GM12875 (cell line): ENCODE data around the gene CCAR1.
"Not testable (repeated sequence)": the region's sequence is repeated elsewhere in the genome, so short reads cannot be mapped to it uniquely, and the experiment has no call there.

Experiments used
- H3K4me3 ChIP-seq: one replicate; pipeline ENCODE4 v1.5.1; 2011; ENCODE audit warnings: low read depth, low read length, control low read depth
- TF ChIP-seq, protein P1 (sequence below): IDR thresholded peaks from 2 replicates; pipeline ENCODE4 v1.5.1; 2011; ENCODE audit warnings: low read depth, mild to moderate bottlenecking, control low read depth, inconsistent platforms, low read length, moderate library complexity, borderline replicate concordance; ENCODE audit not compliant: insufficient read depth

Gene CCAR1, protein sequence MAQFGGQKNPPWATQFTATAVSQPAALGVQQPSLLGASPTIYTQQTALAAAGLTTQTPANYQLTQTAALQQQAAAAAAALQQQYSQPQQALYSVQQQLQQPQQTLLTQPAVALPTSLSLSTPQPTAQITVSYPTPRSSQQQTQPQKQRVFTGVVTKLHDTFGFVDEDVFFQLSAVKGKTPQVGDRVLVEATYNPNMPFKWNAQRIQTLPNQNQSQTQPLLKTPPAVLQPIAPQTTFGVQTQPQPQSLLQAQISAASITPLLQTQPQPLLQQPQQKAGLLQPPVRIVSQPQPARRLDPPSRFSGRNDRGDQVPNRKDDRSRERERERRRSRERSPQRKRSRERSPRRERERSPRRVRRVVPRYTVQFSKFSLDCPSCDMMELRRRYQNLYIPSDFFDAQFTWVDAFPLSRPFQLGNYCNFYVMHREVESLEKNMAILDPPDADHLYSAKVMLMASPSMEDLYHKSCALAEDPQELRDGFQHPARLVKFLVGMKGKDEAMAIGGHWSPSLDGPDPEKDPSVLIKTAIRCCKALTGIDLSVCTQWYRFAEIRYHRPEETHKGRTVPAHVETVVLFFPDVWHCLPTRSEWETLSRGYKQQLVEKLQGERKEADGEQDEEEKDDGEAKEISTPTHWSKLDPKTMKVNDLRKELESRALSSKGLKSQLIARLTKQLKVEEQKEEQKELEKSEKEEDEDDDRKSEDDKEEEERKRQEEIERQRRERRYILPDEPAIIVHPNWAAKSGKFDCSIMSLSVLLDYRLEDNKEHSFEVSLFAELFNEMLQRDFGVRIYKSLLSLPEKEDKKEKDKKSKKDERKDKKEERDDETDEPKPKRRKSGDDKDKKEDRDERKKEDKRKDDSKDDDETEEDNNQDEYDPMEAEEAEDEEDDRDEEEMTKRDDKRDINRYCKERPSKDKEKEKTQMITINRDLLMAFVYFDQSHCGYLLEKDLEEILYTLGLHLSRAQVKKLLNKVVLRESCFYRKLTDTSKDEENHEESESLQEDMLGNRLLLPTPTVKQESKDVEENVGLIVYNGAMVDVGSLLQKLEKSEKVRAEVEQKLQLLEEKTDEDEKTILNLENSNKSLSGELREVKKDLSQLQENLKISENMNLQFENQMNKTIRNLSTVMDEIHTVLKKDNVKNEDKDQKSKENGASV

GRCh38 chr10:68720793-68721672 is at the start of gene CCAR1:
TSS of gene CCAR1 (plus strand) at chr10:68721239. CDS start at chr10:68722505, 1,266 bp downstream.
- H3K4me3 ChIP-seq, result peak within 1 kb of the TSS; percentile 95
- TF ChIP-seq, protein P1, sequence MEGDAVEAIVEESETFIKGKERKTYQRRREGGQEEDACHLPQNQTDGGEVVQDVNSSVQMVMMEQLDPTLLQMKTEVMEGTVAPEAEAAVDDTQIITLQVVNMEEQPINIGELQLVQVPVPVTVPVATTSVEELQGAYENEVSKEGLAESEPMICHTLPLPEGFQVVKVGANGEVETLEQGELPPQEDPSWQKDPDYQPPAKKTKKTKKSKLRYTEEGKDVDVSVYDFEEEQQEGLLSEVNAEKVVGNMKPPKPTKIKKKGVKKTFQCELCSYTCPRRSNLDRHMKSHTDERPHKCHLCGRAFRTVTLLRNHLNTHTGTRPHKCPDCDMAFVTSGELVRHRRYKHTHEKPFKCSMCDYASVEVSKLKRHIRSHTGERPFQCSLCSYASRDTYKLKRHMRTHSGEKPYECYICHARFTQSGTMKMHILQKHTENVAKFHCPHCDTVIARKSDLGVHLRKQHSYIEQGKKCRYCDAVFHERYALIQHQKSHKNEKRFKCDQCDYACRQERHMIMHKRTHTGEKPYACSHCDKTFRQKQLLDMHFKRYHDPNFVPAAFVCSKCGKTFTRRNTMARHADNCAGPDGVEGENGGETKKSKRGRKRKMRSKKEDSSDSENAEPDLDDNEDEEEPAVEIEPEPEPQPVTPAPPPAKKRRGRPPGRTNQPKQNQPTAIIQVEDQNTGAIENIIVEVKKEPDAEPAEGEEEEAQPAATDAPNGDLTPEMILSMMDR, result no peak

DNA sequence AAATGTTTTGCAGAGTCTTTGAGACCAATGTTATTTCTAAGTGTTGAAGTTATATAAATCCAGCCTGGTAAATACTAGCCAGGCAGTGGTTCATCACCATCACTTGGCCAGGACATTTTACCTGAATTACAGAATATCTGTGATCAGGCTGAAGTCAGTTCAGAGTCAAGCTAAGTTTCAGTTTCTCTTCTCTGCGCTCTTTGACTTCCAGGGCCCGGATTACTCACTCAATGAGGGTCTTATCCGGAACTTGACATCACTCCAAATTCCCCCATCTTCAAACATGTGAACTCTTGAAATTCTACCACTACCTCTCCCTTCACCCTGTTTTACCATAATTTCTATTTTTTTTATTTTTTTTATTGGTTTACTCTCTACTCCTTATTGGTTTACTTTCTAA is 36.6 kb upstream of the CCAR1 start:
- no peak overlapping the region for H3K4me3 ChIP-seq
- TF ChIP-seq, protein P1, result no peak

- TF ChIP-seq, protein P1, result no peak
- no peak overlapping the region for H3K4me3 ChIP-seq
Measured at GRCh38 chr10:68696018-68696417, 25.0 kb upstream of the CCAR1 start.

DNA sequence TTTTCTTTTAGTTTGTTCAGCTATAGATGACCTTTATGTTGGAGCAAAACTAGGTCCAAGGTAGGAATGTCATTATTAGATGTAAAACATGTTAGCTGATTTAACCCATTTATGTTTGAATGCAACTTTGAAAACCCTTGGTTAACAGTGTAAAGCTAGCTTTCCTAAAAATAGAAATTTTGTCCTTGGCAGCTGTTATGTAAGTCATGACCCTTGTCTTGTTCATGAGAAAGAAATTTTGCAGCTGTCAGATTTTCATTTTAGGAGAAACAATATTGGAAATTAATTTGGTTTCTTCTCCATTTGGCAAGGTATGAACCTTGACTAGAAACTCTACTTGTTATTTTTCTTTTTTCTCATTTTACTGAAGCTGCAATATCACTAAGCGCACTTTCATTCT is 23.9 kb upstream of the CCAR1 start:
- no peak overlapping the region for H3K4me3 ChIP-seq
- TF ChIP-seq, protein P1, result no peak

DNA sequence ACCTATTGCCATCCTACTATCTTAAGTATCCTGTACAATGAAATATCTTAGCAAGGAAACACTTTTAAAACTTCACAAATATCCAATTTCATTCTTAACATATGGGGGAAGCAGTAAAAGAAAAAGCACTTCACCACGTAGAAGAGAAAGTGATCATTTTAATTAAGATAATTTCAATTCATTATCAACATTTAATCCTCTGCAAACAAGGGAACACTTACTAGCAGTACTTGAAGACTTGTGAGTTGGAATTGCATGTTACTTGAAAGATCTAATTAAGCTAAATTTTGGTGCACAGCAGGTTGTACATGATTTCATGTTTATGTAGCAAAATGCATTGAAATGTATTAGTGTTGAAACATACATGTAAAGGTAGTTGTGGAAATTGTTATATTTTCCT is 20.8 kb upstream of the CCAR1 start:
- H3K4me3 ChIP-seq, result no peak overlapping the region
- TF ChIP-seq, protein P1, result no peak

GRCh38 chr10:68705548-68705947 is 15.5 kb upstream of the CCAR1 start:
- TF ChIP-seq, protein P1, result no peak
- H3K4me3 ChIP-seq, result no peak overlapping the region

DNA sequence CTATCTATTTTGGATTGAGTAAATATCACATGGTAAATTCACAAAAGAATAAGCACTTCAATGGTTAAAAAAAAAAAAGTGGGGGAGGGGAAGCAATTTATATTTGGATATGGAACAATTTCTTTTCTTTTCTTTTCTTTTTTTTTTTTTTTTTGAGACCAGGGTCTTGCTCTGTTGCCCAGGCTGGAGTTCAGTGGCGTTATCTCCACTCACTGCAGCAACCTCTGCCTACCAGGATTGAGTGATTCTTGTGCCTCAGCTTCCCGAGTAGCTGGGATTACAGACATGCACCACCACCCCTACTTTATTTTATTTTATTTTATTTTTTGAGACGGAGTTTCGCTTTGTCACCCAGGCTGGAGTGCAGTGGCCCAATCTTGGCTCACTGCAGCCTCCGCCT is 12.1 kb upstream of the CCAR1 start:
- H3K4me3 ChIP-seq, result not testable (repeated sequence)

- not testable (repeated sequence) for H3K4me3 ChIP-seq
Measured at GRCh38 chr10:68713065-68713464, 8.0 kb upstream of the CCAR1 start.
